HG02623 (cell line): ENCODE measurements around the gene CDC42EP4.

ENCODE experiments used
- ATAC-seq: cut with Tn5 transposase; IDR thresholded peaks from one replicate; pipeline ENCODE4 v1.9.1; 2021; ENCODE audit warnings: moderate library complexity; ENCODE audit not compliant: unreplicated experiment

Gene CDC42EP4, protein sequence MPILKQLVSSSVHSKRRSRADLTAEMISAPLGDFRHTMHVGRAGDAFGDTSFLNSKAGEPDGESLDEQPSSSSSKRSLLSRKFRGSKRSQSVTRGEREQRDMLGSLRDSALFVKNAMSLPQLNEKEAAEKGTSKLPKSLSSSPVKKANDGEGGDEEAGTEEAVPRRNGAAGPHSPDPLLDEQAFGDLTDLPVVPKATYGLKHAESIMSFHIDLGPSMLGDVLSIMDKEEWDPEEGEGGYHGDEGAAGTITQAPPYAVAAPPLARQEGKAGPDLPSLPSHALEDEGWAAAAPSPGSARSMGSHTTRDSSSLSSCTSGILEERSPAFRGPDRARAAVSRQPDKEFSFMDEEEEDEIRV

GRCh38 chr17:73311781-73312641 lies at the start of gene CDC42EP4:
Gene CDC42EP4 (minus strand): TSS chr17:73312001. CDS start chr17:73286500, 25,501 bp downstream.
- ATAC-seq, result peak; percentile 91

- ATAC-seq, result no peak
These were observed 49.4 kb upstream of the CDC42EP4 start for GRCh38 chr17:73360961-73361761.

DNA sequence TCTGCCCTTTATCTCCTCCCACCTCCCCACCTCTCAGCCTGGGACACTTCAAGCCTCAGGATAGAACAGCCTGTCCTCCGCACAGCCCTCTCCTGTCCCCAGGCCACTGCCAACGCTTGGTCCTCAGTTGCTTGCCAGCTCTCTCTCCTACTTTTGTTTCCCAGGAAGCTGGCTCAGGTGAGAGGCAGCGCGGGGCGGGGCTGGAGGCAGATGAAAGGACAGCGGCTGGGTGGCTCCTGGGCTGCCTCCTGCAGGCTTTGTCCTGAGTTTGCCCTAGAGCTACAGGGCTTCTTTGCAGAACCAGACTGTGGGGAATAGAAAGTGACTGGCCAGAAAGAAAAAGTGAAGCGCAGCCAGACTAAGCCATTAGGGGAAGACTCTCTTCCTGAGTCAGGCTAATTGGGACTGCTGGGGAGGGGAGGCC lies 48.2 kb upstream of the CDC42EP4 start:
- ATAC-seq, result no peak

- no peak for ATAC-seq
These were observed 47.6 kb upstream of the CDC42EP4 start for GRCh38 chr17:73359352-73359751.

- no peak for ATAC-seq
These were observed 46.9 kb upstream of the CDC42EP4 start for GRCh38 chr17:73358668-73359067.

- no peak for ATAC-seq
These were observed 46.2 kb upstream of the CDC42EP4 start for GRCh38 chr17:73357981-73358380.

DNA sequence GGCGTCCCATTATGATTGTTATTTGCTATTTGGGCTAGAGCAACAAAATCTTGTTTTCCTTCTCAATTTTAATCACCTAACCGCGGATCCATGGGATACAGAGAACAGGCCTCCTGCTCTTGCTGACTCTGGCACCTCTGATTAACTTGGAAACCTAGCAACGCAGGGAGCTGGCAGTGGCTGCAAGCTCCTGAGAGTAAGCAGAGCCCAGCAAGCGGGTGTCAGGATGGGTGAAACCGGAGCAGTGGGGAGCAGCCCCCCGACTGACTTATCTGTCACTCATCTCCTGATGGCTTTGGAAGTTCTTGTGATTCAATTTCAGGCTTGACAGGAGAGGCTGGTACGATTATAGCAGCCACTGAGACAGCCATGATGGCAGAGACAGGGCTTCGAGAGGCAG lies 45.5 kb upstream of the CDC42EP4 start:
- ATAC-seq, result no peak

GRCh38 chr17:73356561-73357170 lies 44.9 kb upstream of the CDC42EP4 start:
- no peak for ATAC-seq

DNA sequence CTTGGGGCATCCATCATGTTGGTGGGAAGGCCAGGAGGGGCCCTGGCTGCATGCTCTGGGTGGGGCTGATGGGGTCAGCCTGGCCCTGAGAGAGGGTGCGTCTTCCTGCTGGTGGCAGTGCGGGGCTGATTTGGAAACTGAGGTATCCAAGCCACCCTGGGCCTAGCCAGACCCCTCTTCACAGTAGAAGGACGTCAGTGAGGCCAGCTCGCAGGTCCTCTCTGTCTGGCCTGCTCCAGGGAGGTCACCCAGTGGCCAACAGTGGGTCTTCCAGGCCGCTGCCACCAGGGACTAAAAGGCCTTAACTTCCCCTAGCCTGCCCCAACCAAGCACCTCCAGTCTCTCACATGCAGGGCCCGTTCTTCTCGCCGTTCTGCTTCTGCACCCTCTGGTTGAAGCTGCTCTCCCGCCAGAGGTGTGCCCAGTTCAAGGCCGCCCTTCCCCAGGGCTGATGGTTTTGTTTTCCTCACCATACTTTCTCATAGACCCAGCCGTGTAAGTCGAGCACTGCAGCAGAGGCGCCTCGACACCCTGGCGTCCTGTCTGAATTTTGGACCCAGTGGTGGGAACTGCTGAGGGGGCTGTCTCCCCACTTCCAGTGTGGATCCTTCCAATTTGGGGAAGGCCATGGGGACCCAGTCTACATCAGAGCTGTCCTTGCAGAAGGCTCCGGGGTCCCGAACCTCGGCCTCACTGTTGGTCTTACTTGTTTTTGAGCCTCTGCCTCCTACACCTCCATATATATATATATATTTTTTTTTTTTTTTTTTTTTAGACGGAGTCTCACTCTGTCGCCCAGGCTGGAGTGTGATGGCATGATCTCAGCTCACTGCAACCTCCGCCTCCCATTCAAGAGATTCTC lies 42.9 kb upstream of the CDC42EP4 start:
- no peak for ATAC-seq

DNA sequence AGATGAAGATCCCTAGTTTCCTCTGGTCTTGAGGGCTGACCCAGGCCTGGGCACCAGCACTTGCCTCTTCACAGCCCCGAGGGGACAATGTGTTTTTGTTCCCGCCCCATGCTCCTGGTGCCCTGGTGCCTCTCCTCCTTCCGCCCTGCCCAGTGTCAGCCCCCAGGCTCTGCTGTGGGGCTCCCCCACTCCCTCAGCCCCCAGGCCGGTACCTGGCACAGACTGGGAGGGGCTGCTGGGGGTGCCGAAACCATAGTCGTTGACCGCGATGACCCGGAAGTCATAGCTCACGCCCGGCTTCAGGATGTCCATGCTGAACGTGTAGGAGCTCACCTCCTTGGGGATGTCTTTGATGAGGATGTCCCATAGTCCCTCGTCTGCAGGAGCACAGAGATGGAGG lies 40.5 kb upstream of the CDC42EP4 start:
- ATAC-seq, result no peak

DNA sequence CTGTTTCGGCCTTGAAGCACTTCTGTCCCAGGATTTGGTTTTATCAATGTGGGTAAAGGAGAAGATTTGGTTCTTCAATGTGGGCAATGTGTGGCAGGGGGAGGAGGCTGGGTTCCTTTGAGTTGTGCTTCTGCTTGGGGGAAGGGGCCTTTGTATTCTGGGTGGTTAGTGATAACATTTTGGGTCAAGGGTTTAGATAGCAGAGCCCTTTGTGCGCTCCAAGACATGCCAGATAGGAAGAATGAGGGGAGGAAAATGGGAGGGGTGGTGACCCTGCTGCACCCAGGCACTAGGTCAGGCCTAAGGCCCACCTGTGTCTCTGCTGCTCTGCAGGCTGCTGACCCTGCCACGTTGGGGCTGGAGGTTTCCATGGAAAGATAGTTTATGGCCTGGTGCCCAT lies 40.0 kb upstream of the CDC42EP4 start:
- no peak for ATAC-seq

DNA sequence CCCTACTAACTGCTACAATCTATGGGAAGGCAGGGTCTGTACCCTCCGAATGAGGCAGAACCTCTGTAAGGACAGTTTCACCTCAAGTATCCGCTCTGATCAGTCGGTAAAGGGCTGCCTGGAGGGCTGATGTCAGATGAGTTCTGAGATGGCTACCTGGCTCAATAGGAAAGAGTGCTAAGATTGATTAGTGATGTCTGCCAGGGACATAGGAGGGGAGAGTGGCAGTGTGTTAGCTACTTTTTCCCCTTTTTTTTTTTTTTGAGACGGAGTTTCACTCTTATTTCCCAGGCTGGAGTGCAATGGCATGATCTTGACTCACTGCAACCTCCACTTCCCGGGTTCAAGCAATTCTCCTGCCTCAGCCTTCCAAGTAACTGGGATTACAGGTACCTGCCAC lies 39.1 kb upstream of the CDC42EP4 start:
- ATAC-seq, result no peak

DNA sequence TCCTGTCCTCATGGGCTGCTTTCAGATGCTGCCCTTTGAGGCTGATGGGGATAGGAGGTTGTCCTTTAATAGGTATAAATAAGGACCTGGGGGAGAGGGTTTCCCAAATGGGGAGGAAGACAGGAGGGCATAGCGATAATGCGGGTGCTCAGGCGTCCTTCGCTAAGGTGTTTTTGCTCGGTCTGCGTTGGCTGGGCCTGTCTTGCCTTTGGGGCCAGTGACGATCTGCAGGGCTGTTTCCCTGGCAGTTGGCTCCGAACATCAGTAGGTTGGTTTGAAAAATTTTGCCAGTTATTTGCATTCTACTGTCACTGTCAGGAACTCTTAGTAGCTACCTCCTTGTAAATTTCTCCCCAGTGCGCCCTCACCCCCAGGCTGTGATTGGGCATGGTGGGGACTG lies 37.8 kb upstream of the CDC42EP4 start:
- ATAC-seq, result no peak

DNA sequence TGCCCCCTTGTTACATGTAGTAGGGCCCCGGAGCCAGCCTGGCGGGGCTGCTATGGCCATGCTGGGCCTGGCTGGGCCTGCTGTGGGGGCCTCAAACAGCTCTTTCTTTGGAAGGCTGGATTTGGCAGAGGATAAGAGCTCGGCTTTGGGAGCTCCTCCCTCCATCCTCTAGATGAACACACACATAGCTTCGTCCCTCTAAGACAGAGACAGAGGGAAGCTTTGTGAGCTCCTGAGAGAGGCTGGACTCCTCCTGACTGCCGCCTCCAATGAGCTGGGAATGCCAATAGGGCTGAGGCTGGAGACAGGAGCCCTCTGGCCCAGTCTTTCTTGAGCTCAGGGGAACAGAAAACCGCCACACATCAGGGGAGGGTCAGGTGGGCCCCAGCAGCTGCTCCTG lies 37.3 kb upstream of the CDC42EP4 start:
- ATAC-seq, result no peak

- ATAC-seq, result no peak
These were observed 37.0 kb upstream of the CDC42EP4 start for GRCh38 chr17:73348829-73349095.

DNA sequence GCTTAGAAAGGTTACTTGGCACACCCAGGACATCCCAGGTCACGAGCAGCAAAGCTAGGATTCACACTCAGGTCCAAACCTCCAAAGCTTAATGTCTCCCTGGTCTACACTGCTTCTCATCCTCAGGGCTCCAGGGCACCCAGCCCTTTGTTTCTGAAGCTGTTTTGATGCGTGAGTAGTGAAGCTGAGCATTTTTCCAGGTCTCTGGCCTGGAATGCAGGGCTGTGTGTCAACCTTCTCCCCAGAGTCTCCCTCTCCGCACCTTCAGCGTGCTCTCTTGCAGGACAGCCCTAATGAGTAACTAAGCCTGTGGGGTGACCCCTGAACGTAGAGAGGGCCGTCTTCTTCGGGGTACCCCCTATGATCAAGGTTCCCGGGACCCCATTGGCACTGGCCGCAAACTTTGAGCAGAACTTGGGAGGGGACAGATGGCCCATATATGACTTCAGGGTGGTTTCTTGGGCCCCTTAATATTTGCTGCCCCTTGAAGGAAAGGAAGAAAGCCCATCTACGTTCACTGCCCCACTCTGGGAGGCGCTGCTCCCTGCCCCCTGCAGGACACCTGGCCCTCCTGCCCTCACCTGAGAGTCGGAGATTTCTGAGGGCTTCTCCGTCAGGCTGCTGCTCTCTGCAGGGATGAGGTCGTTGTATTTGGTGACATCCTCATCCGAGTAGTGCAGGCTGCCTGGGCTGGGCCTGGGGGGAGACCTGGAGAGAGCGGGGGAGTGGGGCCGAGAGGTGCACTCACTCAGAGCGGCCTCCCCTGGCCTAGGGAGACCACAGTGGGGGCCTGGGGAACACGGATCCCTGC lies 36.4 kb upstream of the CDC42EP4 start:
- no peak for ATAC-seq

DNA sequence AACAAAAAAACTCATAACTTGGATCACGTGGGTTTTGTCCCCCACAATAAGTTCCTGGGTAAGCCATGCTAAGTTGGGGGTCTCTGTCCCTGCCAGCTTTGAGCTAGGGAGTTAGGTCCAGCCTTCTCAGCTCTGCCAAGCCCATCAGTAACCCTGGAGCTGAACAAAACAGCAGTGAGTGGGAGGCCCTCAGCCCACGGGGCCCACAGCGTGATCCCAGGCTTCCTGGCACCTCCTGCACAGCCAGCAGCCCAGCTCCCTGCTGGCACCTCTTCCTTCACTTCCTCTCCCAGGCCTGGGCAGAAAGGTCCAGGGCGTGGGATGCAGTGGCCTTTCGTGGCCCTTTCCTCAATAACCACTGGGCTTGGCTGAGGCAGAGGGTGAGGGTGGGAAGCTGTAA lies 35.5 kb upstream of the CDC42EP4 start:
- ATAC-seq, result no peak

DNA sequence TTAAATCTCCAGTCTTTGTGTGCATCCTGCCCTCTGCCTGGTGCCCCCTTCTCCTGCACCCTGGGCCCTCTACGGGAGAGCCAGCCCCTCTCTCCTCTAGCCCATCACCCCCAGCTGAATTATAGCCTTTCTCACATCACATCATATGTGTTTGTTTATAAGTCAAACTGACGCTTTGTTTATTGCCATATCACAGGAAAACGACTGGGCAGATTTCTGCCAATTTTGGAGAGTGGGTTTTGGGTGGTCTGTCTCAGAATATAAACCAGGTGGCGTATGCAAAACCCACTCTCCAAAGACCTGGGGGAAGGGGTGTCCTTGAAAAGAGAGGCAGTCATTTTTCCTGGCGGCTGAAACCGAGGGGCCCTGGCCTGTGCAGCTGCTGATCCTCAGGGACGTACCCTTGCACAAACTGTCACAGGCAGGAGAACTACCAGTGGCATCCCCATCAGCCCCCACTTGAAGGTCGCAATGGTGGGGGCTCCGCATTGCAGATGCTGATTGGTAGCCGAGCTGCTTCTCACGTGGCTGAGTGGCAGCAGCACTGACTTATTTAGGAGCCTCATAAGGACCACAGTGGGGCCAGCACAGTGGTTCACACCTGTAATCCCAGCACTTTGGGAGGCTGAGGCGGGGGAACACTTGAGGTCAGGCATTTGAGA lies 34.8 kb upstream of the CDC42EP4 start:
- ATAC-seq, result no peak
